IPS-NIHi7 (cell line): ENCODE results near the gene FSTL5.
"Not testable (repeated sequence)": the region's sequence is repeated elsewhere in the genome, so short reads cannot be mapped to it uniquely, and the experiment has no call there.

Experiments used
- DNase-seq: peaks from one replicate; pipeline ENCODE4 v3.0.0; 2012; ENCODE audit warnings: mixed read lengths; ENCODE audit errors: extremely low spot score

Gene FSTL5

GRCh38 chr4:162103908-162104307, 59.9 kb downstream of the FSTL5 start:
- not testable (repeated sequence) for DNase-seq

GRCh38 chr4:162102713-162103112, 61.1 kb downstream of the FSTL5 start:
- DNase-seq: no peak

GRCh38 chr4:162101337-162101736, 62.5 kb downstream of the FSTL5 start:
- DNase-seq: no peak

GRCh38 chr4:162075726-162076125, 88.1 kb downstream of the FSTL5 start:
- DNase-seq: no peak

- DNase-seq: peak; percentile 20
Observed at GRCh38 chr4:162061214-162061613, 102.6 kb downstream of the FSTL5 start.

GRCh38 chr4:162059656-162060055, 104.1 kb downstream of the FSTL5 start:
- DNase-seq: no peak

GRCh38 chr4:162056990-162057389, 106.8 kb downstream of the FSTL5 start:
- peak; percentile 10 for DNase-seq

GRCh38 chr4:162046135-162046534, 117.7 kb downstream of the FSTL5 start:
- no peak for DNase-seq

GRCh38 chr4:162038112-162038511, 125.7 kb downstream of the FSTL5 start:
- DNase-seq: no peak

- no peak for DNase-seq
Observed at GRCh38 chr4:162017863-162018262, 145.9 kb downstream of the FSTL5 start.

GRCh38 chr4:162016991-162017390, 146.8 kb downstream of the FSTL5 start:
- DNase-seq: no peak

- no peak for DNase-seq
Observed at GRCh38 chr4:162016219-162016618, 147.6 kb downstream of the FSTL5 start.

GRCh38 chr4:162015090-162015489, 148.7 kb downstream of the FSTL5 start:
- no peak for DNase-seq

- no peak for DNase-seq
Observed at GRCh38 chr4:162011089-162011488, 152.7 kb downstream of the FSTL5 start.

GRCh38 chr4:162010362-162010761, 153.4 kb downstream of the FSTL5 start:
- no peak for DNase-seq

- DNase-seq: no peak
Observed at GRCh38 chr4:161992317-161992716, 171.5 kb downstream of the FSTL5 start.

- no peak for DNase-seq
Observed at GRCh38 chr4:161991811-161992210, 172.0 kb downstream of the FSTL5 start.

GRCh38 chr4:161990721-161991120, 173.1 kb downstream of the FSTL5 start:
- DNase-seq: no peak

- no peak for DNase-seq
Observed at GRCh38 chr4:161988946-161989345, 174.9 kb downstream of the FSTL5 start.

- no peak for DNase-seq
Observed at GRCh38 chr4:161987611-161988010, 176.2 kb downstream of the FSTL5 start.

- DNase-seq: no peak
Observed at GRCh38 chr4:161952382-161952781, 211.4 kb downstream of the FSTL5 start.

- no peak for DNase-seq
Observed at GRCh38 chr4:161949946-161950725, 213.7 kb downstream of the FSTL5 start.

GRCh38 chr4:161948026-161948770, 215.6 kb downstream of the FSTL5 start:
- no peak for DNase-seq
